Thymus (tissue), 11 donors: ENCODE data around the gene PBX3. TPM values are rescaled to one million over a fixed set of nuclear protein-coding genes. Genes with fewer than 3 reads are reported as not detected.

Source experiments
- DNase-seq, 9 donors: peaks; one replicate each; pipeline ENCODE4 v3.0.0-alpha.2; 2013; ENCODE audit warnings: low spot score in 9 of 9, low read depth in 6 of 9, missing footprints in 1 of 9
- H3K27ac ChIP-seq, 2 donors: one replicate each; pipeline ENCODE4 v1.5.1; 2013; ENCODE audit warnings: control low read depth in 1 of 2, low read depth in 1 of 2, low read length in 1 of 2, mild to moderate bottlenecking in 1 of 2, moderate library complexity in 1 of 2
- H3K27me3 ChIP-seq, 2 donors: one replicate each; pipeline ENCODE4 v1.5.1; 2013; ENCODE audit warnings: low read length in 1 of 2; ENCODE audit not compliant: control insufficient read depth in 2 of 2, insufficient read depth in 1 of 2
- H3K36me3 ChIP-seq, 2 donors: one replicate each; pipeline ENCODE4 v1.5.1; 2013; ENCODE audit warnings: low read length in 1 of 2, mild to moderate bottlenecking in 1 of 2, moderate library complexity in 1 of 2; ENCODE audit not compliant: control insufficient read depth in 2 of 2, insufficient read depth in 2 of 2
- H3K4me1 ChIP-seq, 2 donors: one replicate each; pipeline ENCODE4 v1.5.1; 2013; ENCODE audit warnings: low read length in 2 of 2; ENCODE audit not compliant: control insufficient read depth in 2 of 2, insufficient read depth in 2 of 2
- H3K4me3 ChIP-seq, 2 donors: one replicate each; pipeline ENCODE4 v1.5.1; 2013; ENCODE audit warnings: low read length in 2 of 2, control low read depth in 1 of 2, mild to moderate bottlenecking in 1 of 2
- H3K9me3 ChIP-seq, 2 donors: one replicate each; pipeline ENCODE4 v1.5.1; 2013; ENCODE audit warnings: low read length in 1 of 2, mild to moderate bottlenecking in 1 of 2; ENCODE audit not compliant: control insufficient read depth in 2 of 2, insufficient read depth in 1 of 2
- WGBS: extraction: QIAGEN DNeasy Blood & Tissue Kit; methylation state at CpG from one replicate; pipeline ENCODE4 v1.1.7; 2013; 5-methylcytosine and 5-hydroxymethylcytosine counted together
- polyA plus RNA-seq: library from polyadenylated mRNA; stranded (reverse); fragments of 200-250 nt; gene quantifications from one replicate; pipeline ENCODE4 v1.2.3, GENCODE V29; 2013
- total RNA-seq: library from RNA; stranded (reverse); fragments of 120-200 nt; gene quantifications from one replicate; pipeline ENCODE4 v1.2.4, GENCODE V29; 2013
- donor health status: healthy.

Gene PBX3
- total and polyA plus RNA-seq, 2 donors, result 16.2 to 21.4 TPM

GRCh38 chr9:125746017-125746773, 978 bp upstream of the PBX3 start:
- WGBS, result under 1% methylated on average over 79 of the region's 79 CpGs
- peaks cover 0 to 10% of the 10 kb centered on the region in 2 donors for H3K4me1 ChIP-seq
- DNase-seq, result peak; percentile 73 to 95 (median 87)

GRCh38 chr9:125746774-125747052, 460 bp upstream of the PBX3 start:
- Histone ChIP-seq H3K36me3 (no peaks in the 10 kb centered on the region), H3K4me3 (peak overlapping the region in 1 of 2 donors; percentile 87), H3K9me3 (no peaks in the 10 kb centered on the region), H3K27ac (peak overlapping the region in 1 of 2 donors; percentile 92), H3K4me1 (peaks cover 0 to 10% of the 10 kb centered on the region in 2 donors), H3K27me3 (peaks cover 0 to 16% of the 10 kb centered on the region in 2 donors)
- DNase-seq, result no peak
- under 1% methylated on average over 46 of the region's 46 CpGs for WGBS

More at GRCh38 chr9:125746017-125746773, 978 bp upstream of the PBX3 start:
- peak overlapping the region; percentile 65 to 87 for H3K4me3 ChIP-seq
- H3K9me3 ChIP-seq, result no peaks in the 10 kb centered on the region
- H3K27me3 ChIP-seq, result peaks cover 0 to 16% of the 10 kb centered on the region in 2 donors
- no peaks in the 10 kb centered on the region for H3K36me3 ChIP-seq
- peak overlapping the region; percentile 88 to 92 for H3K27ac ChIP-seq

- peaks cover 2 to 10% of the 10 kb centered on the region in 2 donors for H3K4me1 ChIP-seq
- DNase-seq, result peak in 4 of 9 donors; percentile 21 to 51 (median 27)
- peak overlapping the region; percentile 65 to 87 for H3K4me3 ChIP-seq
- no peaks in the 10 kb centered on the region for H3K9me3 ChIP-seq
- under 1% methylated on average over 88 of the region's 88 CpGs for WGBS
- no peaks in the 10 kb centered on the region for H3K36me3 ChIP-seq
- peaks cover 0 to 16% of the 10 kb centered on the region in 2 donors for H3K27me3 ChIP-seq
- H3K27ac ChIP-seq, result peak overlapping the region in 1 of 2 donors; percentile 92
Measured at GRCh38 chr9:125747765-125748445, 732 bp downstream of the PBX3 start.

- DNase-seq, result peak in 2 of 9 donors; percentile 20 to 59
- no peaks in the 10 kb centered on the region for H3K36me3 ChIP-seq
- WGBS, result 24% methylated on average over 30 of the region's 30 CpGs
- H3K27ac ChIP-seq, result peak overlapping the region in 1 of 2 donors; percentile 53
- peaks cover 2 to 10% of the 10 kb centered on the region in 2 donors for H3K4me1 ChIP-seq
- peaks cover 0 to 16% of the 10 kb centered on the region in 2 donors for H3K27me3 ChIP-seq
- H3K9me3 ChIP-seq, result no peaks in the 10 kb centered on the region
- peak overlapping the region; percentile 65 to 87 for H3K4me3 ChIP-seq
Measured at GRCh38 chr9:125748446-125749099, 1.4 kb downstream of the PBX3 start.

- no peak overlapping the region for H3K27ac ChIP-seq
- peaks cover 0 to 16% of the 10 kb centered on the region in 2 donors for H3K27me3 ChIP-seq
- no peak for DNase-seq
- no peaks in the 10 kb centered on the region for H3K36me3 ChIP-seq
- no peaks in the 10 kb centered on the region for H3K9me3 ChIP-seq
- no peak overlapping the region for H3K4me3 ChIP-seq
- peaks cover 2 to 10% of the 10 kb centered on the region in 2 donors for H3K4me1 ChIP-seq
- WGBS, result 88% methylated on average over 4 of the region's 4 CpGs
Measured at GRCh38 chr9:125749287-125749935, 2.2 kb downstream of the PBX3 start.

- WGBS, result 93% methylated on average over 4 of the region's 4 CpGs
- no peak overlapping the region for H3K27ac ChIP-seq
- H3K36me3 ChIP-seq, result no peaks in the 10 kb centered on the region
- peaks cover 0 to 16% of the 10 kb centered on the region in 2 donors for H3K27me3 ChIP-seq
- no peak for DNase-seq
- H3K9me3 ChIP-seq, result no peaks in the 10 kb centered on the region
- peaks cover 2 to 10% of the 10 kb centered on the region in 2 donors for H3K4me1 ChIP-seq
- H3K4me3 ChIP-seq, result no peak overlapping the region
Measured at GRCh38 chr9:125749951-125750626, 2.9 kb downstream of the PBX3 start.

- 94% methylated on average over 6 of the region's 6 CpGs for WGBS
- DNase-seq, result no peak
- H3K36me3 ChIP-seq, result no peaks in the 10 kb centered on the region
- H3K4me1 ChIP-seq, result peaks cover 2 to 9% of the 10 kb centered on the region in 2 donors
- H3K27ac ChIP-seq, result no peak overlapping the region
- no peak overlapping the region for H3K4me3 ChIP-seq
- H3K27me3 ChIP-seq, result peaks cover 0 to 16% of the 10 kb centered on the region in 2 donors
- no peaks in the 10 kb centered on the region for H3K9me3 ChIP-seq
Measured at GRCh38 chr9:125750627-125751011, 3.4 kb downstream of the PBX3 start.

- no peak overlapping the region for H3K27ac ChIP-seq
- no peaks in the 10 kb centered on the region for H3K9me3 ChIP-seq
- peaks cover 2% of the 10 kb centered on the region in 2 donors for H3K4me1 ChIP-seq
- H3K36me3 ChIP-seq, result no peaks in the 10 kb centered on the region
- no peak overlapping the region for H3K4me3 ChIP-seq
- DNase-seq, result no peak
- H3K27me3 ChIP-seq, result peaks cover 0 to 13% of the 10 kb centered on the region in 2 donors
- WGBS, result 87% methylated on average over 3 of the region's 3 CpGs
Measured at GRCh38 chr9:125752070-125752628, 5.0 kb downstream of the PBX3 start.
